ENCODE measurements around the gene SP6.

- TF ChIP-seq EZH2 (IDR thresholded peaks at IDR 0.05) (no peak), EZH2phosphoT487 (IDR thresholded peaks at IDR 0.05; ENCODE audit: borderline replicate concordance) (no peak), SIN3A (IDR thresholded peaks at IDR 0.05; ENCODE audit: low read depth) (no peak), ZBTB33 (IDR thresholded peaks at IDR 0.05; ENCODE audit: extremely low read depth, insufficient replicate concordance, low read length) (no peak), POLR2A (IDR thresholded peaks at IDR 0.05; ENCODE audit: borderline replicate concordance, extremely low read depth, insufficient read depth, insufficient read length) (no peak), ZFX (IDR thresholded peaks at IDR 0.05) (no peak), YY1 (IDR thresholded peaks at IDR 0.05; ENCODE audit: extremely low read depth, insufficient replicate concordance, low read depth, low read length) (no peak), MAX (IDR thresholded peaks at IDR 0.05) (no peak), POLR2AphosphoS5 (IDR thresholded peaks at IDR 0.05; ENCODE audit: low read depth, low read length) (no peak), CEBPB (IDR thresholded peaks at IDR 0.05; ENCODE audit: low read depth) (no peak), CBX3 (IDR thresholded peaks at IDR 0.05; ENCODE audit: low read depth) (no peak)
- TF ChIP-seq, protein P1, sequence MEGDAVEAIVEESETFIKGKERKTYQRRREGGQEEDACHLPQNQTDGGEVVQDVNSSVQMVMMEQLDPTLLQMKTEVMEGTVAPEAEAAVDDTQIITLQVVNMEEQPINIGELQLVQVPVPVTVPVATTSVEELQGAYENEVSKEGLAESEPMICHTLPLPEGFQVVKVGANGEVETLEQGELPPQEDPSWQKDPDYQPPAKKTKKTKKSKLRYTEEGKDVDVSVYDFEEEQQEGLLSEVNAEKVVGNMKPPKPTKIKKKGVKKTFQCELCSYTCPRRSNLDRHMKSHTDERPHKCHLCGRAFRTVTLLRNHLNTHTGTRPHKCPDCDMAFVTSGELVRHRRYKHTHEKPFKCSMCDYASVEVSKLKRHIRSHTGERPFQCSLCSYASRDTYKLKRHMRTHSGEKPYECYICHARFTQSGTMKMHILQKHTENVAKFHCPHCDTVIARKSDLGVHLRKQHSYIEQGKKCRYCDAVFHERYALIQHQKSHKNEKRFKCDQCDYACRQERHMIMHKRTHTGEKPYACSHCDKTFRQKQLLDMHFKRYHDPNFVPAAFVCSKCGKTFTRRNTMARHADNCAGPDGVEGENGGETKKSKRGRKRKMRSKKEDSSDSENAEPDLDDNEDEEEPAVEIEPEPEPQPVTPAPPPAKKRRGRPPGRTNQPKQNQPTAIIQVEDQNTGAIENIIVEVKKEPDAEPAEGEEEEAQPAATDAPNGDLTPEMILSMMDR (IDR thresholded peaks at IDR 0.05 in 2 of 3, conservative IDR thresholded peaks at IDR 0.05 in 1 of 3; ENCODE audit: borderline replicate concordance in 1 of 3, insufficient read depth in 1 of 3, low read depth in 2 of 3, low read length in 2 of 3): no peak
Measured at GRCh38 chr17:47813077-47813476, 37.9 kb downstream of the SP6 start.

Measured in HCT116 (cell line).